SKM-1 treated with dmso at 0.1 percent for 144 hours (cell line): ENCODE results near the gene HIVEP1.

Experiments
- DNase-seq: peaks from one replicate; lab custom pipeline; 2025; ENCODE audit not compliant: unreplicated experiment; lab: John Stamatoyannopoulos, UW

The HIVEP1 gene

GRCh38 chr6:11992086-11992485 is 20.0 kb upstream of the HIVEP1 start:
- DNase-seq: no peak

GRCh38 chr6:11994875-11995461 is 17.1 kb upstream of the HIVEP1 start:
- DNase-seq: no peak

GRCh38 chr6:11996751-11997150 is 15.4 kb upstream of the HIVEP1 start:
- DNase-seq: no peak

DNA sequence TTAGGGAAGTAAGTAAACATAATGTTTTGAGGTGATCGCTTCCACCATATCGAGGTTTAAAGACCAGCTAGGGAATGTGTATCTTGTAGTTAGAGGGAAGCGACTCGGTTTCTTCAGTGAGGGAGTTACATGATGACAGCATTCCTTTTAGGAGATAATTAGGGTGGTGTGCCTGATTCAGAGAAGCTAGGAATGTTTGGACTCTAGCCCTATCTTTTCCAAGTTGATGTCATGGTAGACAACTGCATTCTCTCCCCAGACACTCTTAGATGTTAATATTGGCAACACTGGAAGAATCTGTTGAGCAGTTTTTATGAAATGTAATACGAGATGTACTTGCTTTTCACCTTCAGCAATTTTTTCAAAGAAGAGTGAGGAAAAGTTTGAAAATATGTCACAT is 12.9 kb upstream of the HIVEP1 start:
- DNase-seq: no peak

GRCh38 chr6:12000174-12000573 is 11.9 kb upstream of the HIVEP1 start:
- DNase-seq: no peak

DNA sequence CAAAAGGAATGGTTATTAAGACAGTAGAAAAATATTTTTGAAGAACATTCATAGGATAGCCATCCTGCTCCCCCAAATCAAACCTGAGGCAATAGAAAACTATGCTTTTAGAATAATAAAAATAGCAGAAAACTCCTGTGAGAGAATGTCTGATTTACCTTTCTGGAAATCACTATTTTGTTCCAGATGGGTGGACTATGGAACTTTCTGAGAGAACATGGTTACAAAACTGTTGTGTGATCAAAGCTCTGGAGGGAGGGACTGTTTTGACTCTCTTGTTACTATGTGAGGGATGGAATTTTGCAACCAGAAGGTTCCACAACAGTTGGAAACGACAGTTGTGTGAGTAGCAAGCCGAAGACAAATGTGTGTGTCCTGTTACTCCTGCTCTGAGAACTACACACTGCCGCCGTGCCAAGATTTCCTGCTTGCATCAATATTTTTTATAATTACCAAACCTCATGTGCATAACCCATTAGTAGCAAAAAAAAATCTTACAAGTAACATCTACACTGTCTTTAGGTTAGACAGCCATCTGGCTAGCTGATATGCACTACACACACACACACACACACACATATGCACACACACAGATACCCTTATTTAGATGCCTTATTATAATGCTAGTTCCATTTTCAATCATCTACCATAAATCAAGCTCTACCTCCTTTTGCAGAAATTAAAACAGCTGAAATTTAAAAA is 11.0 kb upstream of the HIVEP1 start:
- no peak for DNase-seq

- no peak for DNase-seq
Measured at GRCh38 chr6:12001706-12002435, 10.2 kb upstream of the HIVEP1 start.

- no peak for DNase-seq
Measured at GRCh38 chr6:12007473-12007872, 4.6 kb upstream of the HIVEP1 start.

GRCh38 chr6:12007887-12008286 is 4.2 kb upstream of the HIVEP1 start:
- DNase-seq: no peak

GRCh38 chr6:12008366-12009179 is 3.5 kb upstream of the HIVEP1 start:
- DNase-seq: peak; percentile 42

GRCh38 chr6:12009180-12009685 is 2.9 kb upstream of the HIVEP1 start:
- no peak for DNase-seq

DNA sequence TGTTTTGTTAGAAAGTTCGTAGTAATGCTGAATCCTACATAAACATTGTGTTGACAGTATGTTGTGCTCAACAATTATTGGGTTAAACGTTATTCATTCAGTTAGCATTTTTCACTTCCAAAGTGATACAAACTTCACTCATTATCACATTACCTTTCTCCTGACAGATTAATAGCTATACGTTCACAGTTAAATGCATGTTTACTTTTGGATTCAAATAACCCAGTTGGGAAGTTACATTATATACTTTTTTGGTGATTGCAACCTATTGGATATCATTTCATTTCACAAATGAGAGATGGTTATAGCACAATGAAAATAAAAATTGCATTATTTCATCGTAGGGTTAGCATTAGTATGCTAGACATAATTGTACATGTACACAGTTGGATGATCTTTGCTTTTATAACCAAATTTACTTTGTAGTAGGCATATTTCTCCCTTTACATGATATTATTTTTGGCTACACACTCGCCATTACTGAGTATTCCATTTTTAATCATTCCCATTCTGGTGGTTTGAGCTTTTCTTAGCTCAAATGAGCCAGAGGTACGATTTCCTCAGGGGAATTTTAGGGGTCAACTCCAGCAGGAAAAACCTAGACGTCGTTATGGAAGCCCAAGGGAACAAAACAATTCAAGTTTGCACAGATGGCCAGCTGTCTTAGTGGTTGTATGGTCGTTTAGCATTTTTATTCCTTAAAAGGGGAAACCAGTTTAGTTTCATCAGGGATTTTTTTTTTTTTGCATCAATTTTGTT is 2.1 kb upstream of the HIVEP1 start:
- no peak for DNase-seq

DNA sequence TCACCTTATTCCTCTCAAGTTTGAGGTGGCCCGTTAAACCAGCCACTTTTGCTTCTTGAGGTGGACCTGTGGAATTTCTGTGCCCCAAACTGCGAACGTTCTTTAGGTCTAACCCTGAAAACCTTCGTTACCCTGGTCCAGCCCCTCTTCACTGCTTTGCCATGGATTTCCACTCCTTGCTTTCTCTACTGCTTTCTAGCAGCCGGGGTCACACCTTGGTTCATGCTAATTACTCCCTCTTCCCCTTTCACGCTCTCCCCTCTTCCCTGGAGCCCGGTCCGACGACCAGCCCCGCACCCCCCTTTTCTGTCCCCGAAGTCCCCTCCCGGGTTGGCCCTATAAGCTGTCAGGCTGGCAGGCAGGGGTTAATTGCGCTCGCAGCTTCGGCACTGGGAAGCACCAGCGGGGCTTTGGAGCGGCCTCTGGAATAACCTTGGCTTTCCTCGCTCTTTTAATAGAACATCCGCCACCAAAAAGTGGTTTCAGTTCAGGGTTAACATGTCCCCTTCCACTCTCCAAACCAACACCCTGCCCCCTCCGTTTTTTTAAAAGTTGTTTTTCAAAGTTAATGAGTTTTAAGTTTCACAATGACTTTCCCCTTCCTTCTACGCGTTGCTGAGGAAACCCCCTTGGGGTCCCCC is 1.4 kb upstream of the HIVEP1 start:
- peak; percentile 58 for DNase-seq

DNA sequence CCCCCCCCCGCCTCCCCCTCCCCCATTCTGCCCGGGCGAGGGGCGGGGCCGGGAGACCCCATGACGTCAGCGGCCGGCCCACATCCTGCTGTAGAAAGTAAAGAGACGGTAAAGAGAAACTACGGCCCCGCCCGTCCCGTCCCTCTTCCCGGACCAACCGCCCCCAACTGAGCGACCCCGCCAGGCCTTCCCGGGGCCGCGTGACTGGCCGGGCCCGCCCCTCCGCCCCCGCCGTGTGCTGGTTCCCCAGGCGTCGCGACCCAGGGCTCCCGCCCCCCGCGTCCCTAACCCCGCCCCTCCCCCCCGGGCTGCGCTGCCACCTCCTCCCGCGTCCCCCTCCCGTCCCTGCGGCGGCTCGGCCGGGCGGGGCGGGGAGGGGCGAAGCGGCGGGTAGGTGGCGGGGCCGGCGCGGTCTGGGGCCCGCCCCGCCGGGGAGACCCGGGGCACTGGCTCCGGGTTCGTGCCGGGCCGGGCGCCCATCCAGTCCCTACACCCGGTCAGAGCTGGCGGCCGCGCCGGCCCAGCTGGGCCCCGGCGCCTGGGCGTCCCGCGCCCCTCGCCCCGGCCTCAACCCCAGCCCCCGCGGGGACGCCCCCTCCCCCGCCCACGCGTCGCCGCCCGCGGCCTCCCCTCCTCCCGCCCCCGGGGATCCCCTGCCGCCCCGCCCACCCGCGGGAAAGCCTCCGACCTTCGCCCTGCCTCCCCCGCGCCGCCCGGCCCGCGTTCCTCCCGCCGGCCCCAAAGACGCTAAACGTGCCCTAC is 655 bp upstream of the HIVEP1 start:
- DNase-seq: peak; percentile 89

- peak; percentile 28 for DNase-seq
Measured at GRCh38 chr6:12012558-12013306, 620 bp downstream of the HIVEP1 start.

GRCh38 chr6:12013307-12013719 is 1.2 kb downstream of the HIVEP1 start:
- DNase-seq: no peak

GRCh38 chr6:12014027-12014872 is 2.1 kb downstream of the HIVEP1 start:
- no peak for DNase-seq

- DNase-seq: no peak
Measured at GRCh38 chr6:12014873-12015149, 2.7 kb downstream of the HIVEP1 start.
